Endothelial cell of umbilical vein (primary cell): ENCODE results near the gene PPY.

Source experiments
- EZH2 ChIP-seq: IDR thresholded peaks from 2 replicates; pipeline ENCODE4 v1.6.1; 2012; ENCODE audit warnings: borderline replicate concordance, low read depth, mild to moderate bottlenecking, moderate library complexity, low read length, inconsistent platforms; ENCODE audit not compliant: severe bottlenecking
- POLR2A ChIP-seq: IDR thresholded peaks from 2 replicates; pipeline ENCODE4 v1.6.1; 2012; ENCODE audit warnings: low read depth, mild to moderate bottlenecking, control low read depth, low read length
- TF ChIP-seq, protein P1 (sequence below), 2 donors: IDR thresholded peaks; 1 replicate in 1 of 2; 2 replicates in 1 of 2; pipeline ENCODE4 v1.5.1; 2011; ENCODE audit warnings: low read length in 2 of 2, mild to moderate bottlenecking in 2 of 2, moderate library complexity in 2 of 2, control low read depth in 1 of 2, inconsistent platforms in 1 of 2, low read depth in 1 of 2; ENCODE audit not compliant: insufficient read depth in 1 of 2; ENCODE audit errors: extremely low read depth in 1 of 2

- no peak for TF ChIP-seq EZH2
- no peak for TF ChIP-seq POLR2A
- TF ChIP-seq, protein P1, sequence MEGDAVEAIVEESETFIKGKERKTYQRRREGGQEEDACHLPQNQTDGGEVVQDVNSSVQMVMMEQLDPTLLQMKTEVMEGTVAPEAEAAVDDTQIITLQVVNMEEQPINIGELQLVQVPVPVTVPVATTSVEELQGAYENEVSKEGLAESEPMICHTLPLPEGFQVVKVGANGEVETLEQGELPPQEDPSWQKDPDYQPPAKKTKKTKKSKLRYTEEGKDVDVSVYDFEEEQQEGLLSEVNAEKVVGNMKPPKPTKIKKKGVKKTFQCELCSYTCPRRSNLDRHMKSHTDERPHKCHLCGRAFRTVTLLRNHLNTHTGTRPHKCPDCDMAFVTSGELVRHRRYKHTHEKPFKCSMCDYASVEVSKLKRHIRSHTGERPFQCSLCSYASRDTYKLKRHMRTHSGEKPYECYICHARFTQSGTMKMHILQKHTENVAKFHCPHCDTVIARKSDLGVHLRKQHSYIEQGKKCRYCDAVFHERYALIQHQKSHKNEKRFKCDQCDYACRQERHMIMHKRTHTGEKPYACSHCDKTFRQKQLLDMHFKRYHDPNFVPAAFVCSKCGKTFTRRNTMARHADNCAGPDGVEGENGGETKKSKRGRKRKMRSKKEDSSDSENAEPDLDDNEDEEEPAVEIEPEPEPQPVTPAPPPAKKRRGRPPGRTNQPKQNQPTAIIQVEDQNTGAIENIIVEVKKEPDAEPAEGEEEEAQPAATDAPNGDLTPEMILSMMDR (IDR thresholded peaks at IDR 0.05; ENCODE audit: extremely low read depth in 1 of 2, insufficient read depth in 1 of 2, low read depth in 1 of 2, low read length in 2 of 2), result no peak
Observed at GRCh38 chr17:43970366-43970765, 28.1 kb upstream of the PPY start.
